ENCODE results near the gene SORCS1.

SORCS1 gene

DNA sequence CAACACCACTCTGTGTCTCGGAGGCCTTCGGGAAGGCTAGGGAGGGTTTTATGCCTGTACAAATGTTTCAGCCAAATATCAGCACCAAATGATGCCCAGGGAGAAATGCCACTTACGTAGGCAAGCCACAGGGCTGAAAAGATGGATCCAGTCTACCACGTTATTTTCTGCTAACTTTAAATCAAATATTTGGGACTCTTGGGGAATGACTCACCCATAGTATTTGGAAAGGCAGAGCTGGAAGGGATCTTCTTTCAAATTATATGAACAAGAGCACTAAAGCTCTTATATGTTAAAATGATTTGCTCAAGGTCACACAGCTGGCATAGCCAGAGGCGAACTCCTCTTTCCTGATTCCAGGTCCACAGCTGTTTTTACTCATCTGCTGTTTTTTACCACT, 591.4 kb downstream of the SORCS1 start:
- H3K4me3 ChIP-seq (ENCODE audit: low read depth, low read length), result no peak overlapping the region
- TF ChIP-seq, protein P1, sequence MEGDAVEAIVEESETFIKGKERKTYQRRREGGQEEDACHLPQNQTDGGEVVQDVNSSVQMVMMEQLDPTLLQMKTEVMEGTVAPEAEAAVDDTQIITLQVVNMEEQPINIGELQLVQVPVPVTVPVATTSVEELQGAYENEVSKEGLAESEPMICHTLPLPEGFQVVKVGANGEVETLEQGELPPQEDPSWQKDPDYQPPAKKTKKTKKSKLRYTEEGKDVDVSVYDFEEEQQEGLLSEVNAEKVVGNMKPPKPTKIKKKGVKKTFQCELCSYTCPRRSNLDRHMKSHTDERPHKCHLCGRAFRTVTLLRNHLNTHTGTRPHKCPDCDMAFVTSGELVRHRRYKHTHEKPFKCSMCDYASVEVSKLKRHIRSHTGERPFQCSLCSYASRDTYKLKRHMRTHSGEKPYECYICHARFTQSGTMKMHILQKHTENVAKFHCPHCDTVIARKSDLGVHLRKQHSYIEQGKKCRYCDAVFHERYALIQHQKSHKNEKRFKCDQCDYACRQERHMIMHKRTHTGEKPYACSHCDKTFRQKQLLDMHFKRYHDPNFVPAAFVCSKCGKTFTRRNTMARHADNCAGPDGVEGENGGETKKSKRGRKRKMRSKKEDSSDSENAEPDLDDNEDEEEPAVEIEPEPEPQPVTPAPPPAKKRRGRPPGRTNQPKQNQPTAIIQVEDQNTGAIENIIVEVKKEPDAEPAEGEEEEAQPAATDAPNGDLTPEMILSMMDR (IDR thresholded peaks at IDR 0.05; ENCODE audit: low read depth, low read length), result no peak

DNA sequence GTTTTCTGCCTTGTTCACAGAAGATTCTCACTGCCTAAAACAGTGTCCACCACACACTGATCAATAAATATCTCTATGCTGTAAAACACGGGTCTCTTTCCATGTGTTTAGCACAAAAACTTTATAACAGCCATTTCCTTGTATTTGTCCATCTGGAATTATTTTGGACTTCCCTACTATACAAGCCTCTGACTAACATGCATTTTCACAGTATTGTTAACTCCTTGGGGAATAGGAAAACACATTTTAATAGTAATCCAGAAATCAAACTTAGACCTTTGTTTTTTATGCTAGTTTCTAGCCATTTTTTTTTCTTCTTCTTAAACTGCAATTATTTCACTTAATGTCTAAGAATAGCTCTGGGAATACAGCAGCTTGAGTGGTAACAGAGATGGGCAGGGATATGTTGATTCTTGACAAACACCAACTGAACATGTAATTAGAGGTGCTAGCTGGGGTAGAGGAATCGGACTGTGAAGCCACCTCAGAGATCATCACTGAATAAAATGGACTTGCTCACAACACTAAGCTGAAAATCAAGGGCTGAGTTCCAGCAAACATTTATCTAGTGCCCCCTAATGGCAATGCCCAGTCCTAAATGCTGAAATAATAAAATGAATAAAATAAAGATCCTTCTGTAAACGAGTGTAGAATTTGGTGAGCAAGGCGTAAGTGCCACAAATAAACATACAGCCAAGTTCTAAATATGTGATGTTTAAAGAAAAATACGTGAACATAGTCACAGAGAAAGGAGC, 593.1 kb downstream of the SORCS1 start:
- no peak overlapping the region for H3K4me3 ChIP-seq (ENCODE audit: low read depth, low read length)
- TF ChIP-seq, protein P1 (IDR thresholded peaks at IDR 0.05; ENCODE audit: low read depth, low read length), result no peak

DNA sequence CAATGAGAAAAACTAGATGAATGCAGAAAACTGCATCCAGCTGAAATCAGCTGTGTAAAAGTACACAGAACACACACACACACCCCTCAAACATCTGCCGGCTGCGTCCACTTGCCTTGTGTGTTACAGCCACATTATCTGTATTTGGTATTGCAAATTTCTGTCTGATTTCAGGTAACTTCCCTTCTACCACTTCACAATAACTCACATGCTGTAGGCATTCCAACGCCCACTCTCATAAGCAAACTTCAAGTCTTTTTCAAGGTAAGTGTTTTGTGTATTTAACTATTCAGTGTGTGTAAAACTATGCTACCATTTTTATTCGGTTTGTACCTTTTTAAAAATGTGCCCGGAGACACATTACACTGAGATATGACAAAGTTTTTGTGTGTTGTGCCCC, 594.2 kb downstream of the SORCS1 start:
- TF ChIP-seq, protein P1 (IDR thresholded peaks at IDR 0.05; ENCODE audit: low read depth, low read length), result no peak
- H3K4me3 ChIP-seq (ENCODE audit: low read depth, low read length), result no peak overlapping the region

DNA sequence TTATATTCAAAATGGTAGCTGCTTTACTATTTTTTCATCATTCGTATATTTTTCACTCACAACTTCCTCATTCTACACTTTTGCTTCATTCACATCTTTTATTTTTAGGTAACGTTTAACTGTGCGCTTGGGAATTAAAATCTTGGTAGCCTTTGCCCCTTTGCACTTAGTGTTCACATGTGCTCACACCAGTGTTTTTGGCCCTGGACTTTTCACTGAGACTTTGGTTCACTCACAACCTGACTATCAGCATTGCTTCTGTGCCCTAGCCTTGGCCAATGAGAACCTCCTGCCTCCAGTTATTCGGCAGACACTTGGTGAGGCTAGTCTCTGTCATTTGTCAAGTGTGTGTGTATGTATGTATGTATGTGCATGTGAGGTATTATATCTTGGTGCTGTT, 596.9 kb downstream of the SORCS1 start:
- no peak overlapping the region for H3K4me3 ChIP-seq (ENCODE audit: low read depth, low read length)
- TF ChIP-seq, protein P1 (IDR thresholded peaks at IDR 0.05; ENCODE audit: low read depth, low read length), result no peak

DNA sequence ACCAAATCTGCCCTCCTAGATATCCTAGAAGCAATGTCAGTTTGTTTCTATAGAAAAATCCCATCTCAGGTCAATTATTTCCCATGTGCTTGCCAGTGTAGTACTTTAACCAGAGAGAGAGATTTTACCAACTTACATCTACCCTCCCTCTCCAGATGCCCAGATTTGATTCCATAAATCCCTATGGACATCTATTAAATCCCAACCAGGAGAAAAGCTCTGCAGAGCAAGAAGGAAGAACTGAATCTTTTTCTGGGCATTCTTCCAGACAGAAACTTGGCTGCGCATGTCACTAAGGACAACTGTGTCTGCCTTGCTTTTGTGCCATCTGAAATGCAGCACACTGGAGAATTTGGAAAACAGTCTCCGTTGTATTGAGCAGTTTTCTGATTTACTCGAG, 597.6 kb downstream of the SORCS1 start:
- H3K4me3 ChIP-seq (ENCODE audit: low read depth, low read length), result no peak overlapping the region
- TF ChIP-seq, protein P1 (IDR thresholded peaks at IDR 0.05; ENCODE audit: low read depth, low read length), result no peak

DNA sequence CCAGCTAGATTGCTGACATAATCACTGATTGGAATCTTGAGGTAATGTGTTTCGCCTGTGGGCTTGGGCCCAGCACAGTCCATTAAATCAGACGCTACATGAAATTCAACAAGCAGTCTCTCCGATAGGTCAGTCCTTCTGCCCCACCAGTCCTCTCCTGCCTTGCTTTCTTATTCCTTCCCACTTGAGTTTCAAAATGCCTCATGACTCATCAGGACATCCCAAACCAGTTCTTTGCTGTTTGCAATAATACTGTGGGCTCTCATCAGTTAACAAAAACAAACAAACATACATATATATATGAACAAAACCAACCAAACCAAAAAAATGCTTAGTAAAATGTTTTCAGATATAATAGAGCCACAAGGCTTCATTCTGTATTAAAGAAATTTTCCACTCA, 599.0 kb downstream of the SORCS1 start:
- TF ChIP-seq, protein P1 (IDR thresholded peaks at IDR 0.05; ENCODE audit: low read depth, low read length), result no peak
- no peak overlapping the region for H3K4me3 ChIP-seq (ENCODE audit: low read depth, low read length)

DNA sequence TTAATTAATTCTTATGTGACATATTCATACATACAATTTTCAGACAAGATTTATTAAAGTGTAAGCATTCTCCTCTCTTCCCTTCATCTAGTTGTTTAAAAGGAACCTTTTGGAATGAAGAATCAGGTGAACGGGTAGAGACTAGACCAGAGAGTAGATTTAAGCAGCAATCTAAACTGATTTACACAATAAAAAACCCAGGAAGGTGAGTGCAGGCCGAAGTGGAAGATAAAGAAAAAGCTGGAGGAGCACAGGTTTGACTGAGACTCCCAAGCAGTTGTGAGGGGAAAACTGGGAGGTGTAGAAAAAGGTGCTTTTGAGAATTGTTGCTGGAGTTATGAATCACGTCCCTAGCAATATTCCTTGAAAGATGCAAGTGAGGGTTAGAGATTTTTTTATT, 601.1 kb downstream of the SORCS1 start:
- TF ChIP-seq, protein P1 (IDR thresholded peaks at IDR 0.05; ENCODE audit: low read depth, low read length), result no peak
- no peak overlapping the region for H3K4me3 ChIP-seq (ENCODE audit: low read depth, low read length)

Data from WI38 (cell line).